HG02798 (cell line): Measurements from ENCODE around the gene IL36A.

Experiments used
- ATAC-seq: cut with Tn5 transposase; IDR thresholded peaks from one replicate; pipeline ENCODE4 v1.9.1; 2021; ENCODE audit warnings: mild to moderate bottlenecking; ENCODE audit not compliant: unreplicated experiment, poor library complexity

The IL36A gene, protein sequence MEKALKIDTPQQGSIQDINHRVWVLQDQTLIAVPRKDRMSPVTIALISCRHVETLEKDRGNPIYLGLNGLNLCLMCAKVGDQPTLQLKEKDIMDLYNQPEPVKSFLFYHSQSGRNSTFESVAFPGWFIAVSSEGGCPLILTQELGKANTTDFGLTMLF

GRCh38 chr2:113005030-113005509 is at the start of gene IL36A:
TSS of gene IL36A (plus strand) at chr2:113005459. CDS start at chr2:113005872, 413 bp downstream.
- ATAC-seq, result no peak

DNA sequence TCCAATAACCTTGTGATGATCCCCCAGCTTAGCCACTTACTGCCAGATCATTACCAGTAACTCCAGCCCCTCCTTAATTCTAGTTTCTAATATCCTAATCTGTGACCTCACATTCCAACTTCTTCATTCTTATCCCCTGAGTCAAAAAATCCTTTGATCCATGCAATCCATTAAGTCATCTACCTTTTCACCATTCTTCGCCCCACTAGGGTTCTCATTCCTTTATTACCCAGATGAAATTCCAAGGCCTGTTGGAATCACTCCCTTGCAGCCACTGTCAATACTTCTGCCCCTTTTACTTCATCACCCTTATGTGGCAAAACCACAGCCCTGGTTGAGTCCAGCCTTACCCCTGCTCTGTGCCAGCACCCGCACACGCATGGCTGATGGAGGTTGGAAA is 47.7 kb upstream of the IL36A start:
- no peak for ATAC-seq

GRCh38 chr2:112958428-112959108 is 46.7 kb upstream of the IL36A start:
- ATAC-seq, result peak; percentile 66

DNA sequence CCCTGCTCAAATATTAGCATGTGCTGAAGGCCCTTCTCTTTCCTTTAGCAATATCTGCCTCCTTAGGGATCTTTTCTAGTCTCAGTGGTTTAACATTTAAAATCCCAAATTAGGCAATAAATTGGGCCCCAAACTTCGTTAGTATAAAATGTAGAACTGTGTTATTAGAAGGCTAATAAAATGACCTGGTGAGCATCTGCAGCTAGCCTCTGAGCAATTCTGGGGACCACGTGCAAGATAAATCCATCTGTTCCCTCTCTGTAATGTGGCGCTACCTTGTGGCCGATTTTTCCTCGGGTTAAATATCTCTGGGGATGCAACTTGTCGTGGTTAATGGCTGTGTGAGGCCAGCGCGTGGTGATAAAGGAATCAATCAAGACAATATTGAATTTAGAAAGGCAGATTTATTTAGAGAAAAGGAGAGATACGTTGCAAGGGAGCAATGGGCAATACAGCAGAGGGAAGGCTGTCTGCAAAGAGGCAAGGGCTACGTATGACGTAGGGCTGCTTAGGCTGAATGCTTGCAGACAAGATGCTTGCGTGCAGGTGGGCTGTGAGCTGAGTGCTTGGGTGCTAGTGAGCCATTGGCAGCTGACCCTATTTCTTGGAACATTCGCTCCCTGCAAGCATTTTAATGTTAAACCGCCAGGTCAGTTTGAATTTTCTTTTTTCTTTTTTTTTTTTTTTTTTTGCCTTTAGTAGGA is 46.0 kb upstream of the IL36A start:
- ATAC-seq, result no peak

GRCh38 chr2:112960230-112960825 is 44.9 kb upstream of the IL36A start:
- no peak for ATAC-seq

GRCh38 chr2:112962308-112963175 is 42.7 kb upstream of the IL36A start:
- no peak for ATAC-seq

DNA sequence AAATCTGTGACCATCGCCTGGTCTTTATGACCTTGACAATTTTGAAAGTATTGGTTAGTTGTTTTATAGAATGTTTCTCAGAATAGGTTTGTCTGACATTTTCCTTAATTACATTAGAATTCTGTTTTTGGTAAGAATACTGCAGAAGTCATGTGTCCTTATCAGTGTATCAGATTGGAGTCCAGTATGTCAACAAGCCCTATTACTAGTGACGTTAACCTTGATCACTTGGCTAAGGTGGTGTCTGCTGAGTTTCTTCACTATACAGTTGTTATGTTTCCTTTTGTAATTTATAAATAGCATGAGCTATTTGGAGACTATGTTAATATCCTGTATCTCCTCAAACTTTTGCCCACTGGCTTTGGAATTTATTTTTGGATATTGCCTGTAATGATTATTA is 38.2 kb upstream of the IL36A start:
- no peak for ATAC-seq

DNA sequence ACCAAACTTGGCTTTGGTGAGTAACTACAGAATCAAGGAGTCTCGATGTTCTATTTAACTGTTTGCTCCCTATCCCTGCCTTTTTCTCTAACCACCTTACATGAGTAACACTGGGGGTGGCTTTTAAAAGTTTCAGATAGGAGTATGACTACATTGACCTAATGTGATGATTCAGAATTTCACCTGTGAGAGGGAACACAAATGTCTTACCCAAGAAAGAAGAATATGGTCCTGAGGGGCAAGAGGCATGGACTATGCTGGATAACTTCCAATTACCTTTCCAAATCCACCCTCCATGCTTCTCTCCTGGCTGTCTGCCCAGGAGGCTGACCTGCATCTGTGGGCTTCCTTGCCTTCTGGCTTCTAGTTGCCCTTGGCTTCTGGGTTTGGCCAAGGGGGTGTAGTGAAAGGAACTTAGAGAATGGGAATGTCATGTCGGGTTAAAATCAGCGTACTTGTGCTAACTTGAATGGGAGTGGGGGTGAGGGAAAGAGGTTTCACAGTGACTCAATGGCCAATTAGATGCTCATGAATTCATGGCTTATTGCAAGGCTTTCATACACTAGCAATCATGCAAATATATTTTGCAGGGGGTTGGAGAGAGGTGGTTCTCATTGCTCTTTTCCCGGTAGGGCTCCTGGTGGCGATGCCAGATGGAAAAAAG is 32.7 kb upstream of the IL36A start:
- ATAC-seq, result no peak

DNA sequence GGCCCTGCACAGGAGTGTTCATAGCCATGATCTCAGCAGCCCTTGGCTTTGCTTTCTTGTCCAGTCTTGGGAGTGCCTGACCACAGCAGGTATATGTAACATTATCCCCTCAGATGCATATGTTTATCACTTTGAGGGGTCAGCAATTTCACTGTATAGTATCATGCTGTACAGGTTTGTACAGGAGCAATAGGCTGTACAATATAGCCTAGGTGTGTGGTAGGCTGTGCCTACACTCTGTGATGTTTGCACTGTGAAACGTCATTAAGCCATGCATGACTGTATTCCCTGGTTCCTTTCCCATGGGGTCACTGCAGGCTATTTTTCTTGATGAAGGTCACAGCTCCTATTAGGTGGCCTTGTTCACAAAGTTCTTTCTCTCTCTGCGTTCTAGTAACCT is 32.1 kb upstream of the IL36A start:
- no peak for ATAC-seq

DNA sequence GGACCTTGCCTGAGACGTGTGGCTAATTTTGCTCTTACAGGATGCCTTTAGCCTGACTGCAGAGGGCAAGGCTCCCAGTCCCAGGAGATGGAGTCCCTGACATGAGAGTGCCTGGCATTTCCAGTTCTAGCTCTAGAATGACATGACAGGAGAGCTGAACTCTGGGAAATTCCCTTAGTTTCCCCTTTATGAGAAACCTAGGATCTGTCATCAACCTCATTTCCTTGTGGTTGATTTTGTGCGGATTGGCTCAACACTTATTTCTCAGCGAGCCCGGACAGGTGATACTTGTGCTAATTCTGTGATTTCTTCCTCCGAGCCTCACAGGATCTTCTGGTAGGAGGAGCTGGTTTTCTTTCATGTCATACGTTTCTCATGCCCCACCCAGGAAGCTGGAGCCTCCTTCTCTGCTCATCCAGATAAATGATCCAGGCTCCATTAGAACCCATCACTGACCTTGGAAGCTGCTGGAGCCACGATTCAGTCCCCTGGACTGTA is 27.7 kb upstream of the IL36A start, which contains the start of gene IL36G:
IL36G (plus strand) TSS at position 448 of the 498 bp plus-strand sequence. CDS start 633 bp downstream, outside the sequence.
- no peak for ATAC-seq

DNA sequence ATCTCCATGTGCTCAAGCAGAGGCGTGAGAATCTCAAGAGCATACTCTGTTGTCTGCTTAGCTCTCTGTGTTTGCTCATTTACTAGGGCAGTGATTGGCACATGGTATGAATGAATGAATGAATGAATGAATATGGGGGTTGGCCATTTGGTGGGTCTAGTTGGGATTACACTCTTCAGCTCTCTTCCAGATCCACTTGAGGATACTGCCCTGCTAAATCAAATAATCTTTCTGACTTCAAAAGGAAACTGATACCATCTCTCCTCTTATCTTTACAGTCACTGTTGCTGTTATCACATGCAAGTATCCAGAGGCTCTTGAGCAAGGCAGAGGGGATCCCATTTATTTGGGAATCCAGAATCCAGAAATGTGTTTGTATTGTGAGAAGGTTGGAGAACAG is 25.5 kb upstream of the IL36A start:
- no peak for ATAC-seq

DNA sequence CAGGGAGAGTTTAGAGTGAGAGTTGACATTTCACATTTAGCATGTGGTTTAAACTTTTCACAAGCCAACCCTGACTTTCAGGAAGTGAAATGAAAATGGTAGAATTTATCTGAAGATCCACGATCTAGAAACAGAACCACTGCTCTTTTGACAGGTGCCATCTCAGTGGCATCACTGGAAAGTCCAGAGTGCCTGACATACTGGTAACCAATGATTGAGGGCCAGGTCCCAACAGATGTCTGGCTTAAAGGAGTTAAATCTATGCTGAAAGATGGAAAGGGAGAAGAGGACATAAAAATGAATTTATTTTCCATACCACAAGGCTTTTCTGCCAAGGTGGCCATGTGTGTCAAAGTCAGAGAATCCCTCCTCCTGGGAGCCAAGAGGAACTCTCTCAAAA is 24.7 kb upstream of the IL36A start:
- ATAC-seq, result no peak

DNA sequence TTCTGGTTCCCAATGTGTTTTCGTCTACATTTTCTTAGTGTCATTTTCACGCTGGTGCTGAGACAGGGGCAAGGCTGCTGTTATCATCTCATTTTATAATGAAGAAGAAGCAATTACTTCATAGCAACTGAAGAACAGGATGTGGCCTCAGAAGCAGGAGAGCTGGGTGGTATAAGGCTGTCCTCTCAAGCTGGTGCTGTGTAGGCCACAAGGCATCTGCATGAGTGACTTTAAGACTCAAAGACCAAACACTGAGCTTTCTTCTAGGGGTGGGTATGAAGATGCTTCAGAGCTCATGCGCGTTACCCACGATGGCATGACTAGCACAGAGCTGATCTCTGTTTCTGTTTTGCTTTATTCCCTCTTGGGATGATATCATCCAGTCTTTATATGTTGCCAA is 20.2 kb upstream of the IL36A start:
- ATAC-seq, result no peak

DNA sequence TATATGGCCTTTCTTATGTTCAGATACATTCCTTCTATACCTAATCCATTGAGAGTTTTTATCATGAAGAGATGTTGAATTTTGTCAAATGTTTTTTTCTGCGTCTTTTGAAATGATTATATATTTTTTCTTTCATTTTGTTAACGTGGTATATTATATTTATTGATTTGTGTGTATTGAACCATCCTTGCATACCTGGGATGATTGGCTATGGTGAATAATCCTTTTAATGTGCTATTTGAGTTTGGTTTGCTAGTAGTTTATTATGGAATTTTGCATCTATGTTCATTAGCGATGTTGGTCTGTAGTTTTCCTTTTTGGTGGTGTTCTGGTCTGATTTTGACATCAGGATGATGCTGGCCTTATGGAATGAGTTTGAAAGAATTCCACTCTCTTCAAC is 15.6 kb upstream of the IL36A start:
- ATAC-seq, result no peak

- no peak for ATAC-seq
Measured at GRCh38 chr2:112993831-112994230, 11.4 kb upstream of the IL36A start.

DNA sequence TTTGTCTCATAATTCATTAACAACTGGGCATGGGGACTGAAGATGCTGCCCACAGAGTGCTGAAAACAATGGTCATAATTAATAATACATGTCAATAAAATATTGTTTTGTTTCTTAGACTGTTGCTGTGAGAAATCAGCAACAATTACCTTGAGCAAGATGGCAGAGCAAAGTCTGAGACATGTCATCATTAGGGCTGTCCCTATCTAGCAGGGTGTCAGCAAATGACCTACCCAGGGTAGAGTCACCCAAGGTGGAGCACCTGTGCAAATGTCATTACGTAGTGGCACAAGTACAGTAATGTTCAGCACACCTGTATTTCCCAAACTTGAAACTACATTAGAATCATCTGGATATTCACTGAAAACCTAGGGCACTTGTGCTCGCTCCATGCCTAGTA is 10.6 kb upstream of the IL36A start:
- ATAC-seq, result no peak

- no peak for ATAC-seq
Measured at GRCh38 chr2:112995346-112995920, 9.8 kb upstream of the IL36A start.

DNA sequence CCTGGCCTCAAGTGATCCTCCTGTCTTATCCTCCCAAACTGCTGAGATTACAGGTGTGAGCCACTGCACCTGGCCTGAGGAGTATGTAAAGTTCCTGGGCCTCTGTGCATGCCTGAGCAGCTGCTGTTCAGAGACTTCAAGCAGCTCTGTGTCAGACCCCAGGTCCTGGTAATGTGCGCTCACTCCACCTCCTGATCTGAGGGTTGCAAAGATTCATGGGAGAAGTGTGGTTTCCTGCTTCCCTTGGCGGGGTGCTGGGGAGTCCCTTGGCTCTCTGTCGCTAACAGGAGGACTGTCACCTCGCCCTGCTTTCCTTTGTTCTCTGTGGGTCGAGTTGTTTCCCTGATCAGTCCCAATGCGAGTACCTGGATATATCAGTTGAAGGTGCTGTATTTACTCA is 8.6 kb upstream of the IL36A start:
- no peak for ATAC-seq

- ATAC-seq, result no peak
Measured at GRCh38 chr2:112997151-112997550, 8.1 kb upstream of the IL36A start.
